HG02885 (cell line): ENCODE data around the gene CFAP20DC.
"Not testable (repeated sequence)": the region's sequence is repeated elsewhere in the genome, so short reads cannot be mapped to it uniquely, and the experiment has no call there.

Source experiments
- ATAC-seq: cut with Tn5 transposase; IDR thresholded peaks from one replicate; pipeline ENCODE4 v1.9.1; 2021; ENCODE audit warnings: mild to moderate bottlenecking; ENCODE audit not compliant: unreplicated experiment, poor library complexity

Gene CFAP20DC

DNA sequence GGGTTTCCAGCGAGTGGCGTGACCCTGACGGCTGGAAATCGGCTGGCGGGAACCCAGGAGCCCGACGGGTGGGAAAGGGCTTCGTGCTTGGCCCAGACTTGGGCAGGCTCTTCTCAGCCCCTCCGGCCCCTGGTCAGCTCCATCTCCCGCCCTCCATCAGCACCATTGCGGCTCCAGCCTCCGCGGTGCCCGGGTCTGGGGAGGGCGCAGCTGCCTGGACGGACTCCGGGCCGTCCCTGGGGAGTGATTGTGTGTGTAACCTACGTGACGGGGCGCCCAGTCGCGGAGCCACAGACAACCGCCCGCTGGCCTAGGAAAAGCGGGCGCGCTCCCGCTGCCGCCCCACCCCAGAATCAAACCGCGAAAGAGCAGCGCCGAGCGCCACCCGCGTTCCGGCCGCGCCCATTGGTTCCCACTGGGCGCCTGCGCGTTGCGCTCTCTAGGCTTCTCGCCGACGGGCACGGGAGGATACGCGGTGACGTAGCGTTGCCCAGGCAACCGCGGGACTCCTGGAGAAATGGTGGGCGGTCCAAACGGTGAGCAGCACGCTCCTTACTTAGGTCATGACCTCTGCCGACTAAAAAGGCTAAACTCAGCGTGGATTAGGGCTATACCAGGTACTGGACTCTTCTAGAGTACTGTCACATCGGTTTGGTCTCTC, at the start of gene CFAP20DC:
CFAP20DC (minus strand) TSS at position 355 of the 661 bp plus-strand sequence. CDS start 394 bp downstream, outside the sequence.
- ATAC-seq, result peak; percentile 99

GRCh38 chr3:59098516-59098915, 48.7 kb upstream of the CFAP20DC start:
- ATAC-seq, result not testable (repeated sequence)

- no peak for ATAC-seq
Measured at GRCh38 chr3:59094446-59094845, 44.6 kb upstream of the CFAP20DC start.

DNA sequence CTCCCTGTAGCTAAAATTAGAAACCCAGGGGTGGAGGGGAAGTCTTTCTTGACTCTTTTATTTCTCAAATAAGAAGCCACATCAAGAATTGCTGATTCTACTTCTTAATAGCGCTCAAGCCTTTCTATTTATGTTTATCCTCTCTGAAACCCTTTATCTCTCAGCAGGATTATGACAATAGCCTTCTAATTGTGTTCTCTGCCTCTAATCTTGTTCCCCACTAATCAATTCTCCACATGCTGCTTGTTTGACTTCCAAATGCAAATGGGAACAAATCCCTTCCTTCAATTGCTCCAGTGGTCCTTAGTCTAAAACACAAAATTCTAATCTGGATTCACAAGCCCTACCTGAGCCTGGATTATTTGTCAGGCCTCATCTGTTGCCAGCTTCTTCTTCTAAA, 43.7 kb upstream of the CFAP20DC start:
- no peak for ATAC-seq

DNA sequence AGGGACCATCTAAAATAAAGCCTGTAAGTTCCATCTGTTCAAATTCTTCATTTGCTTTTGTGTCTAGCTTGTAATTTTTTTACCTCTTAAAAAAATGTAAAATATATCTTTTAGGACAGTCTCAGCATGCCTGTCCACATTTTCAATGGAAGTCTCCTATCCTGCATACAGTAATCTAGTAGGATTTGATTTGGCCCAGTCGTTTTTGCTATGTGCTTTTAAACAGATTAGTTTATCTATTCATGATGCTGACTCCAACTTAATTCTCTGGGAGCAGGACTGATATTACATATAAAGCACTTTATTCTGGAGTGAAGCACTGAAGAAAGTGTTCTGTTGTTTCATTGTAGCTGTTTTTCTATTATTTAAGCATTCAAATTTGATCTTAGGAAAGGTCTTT, 38.9 kb upstream of the CFAP20DC start:
- ATAC-seq, result no peak

- no peak for ATAC-seq
Measured at GRCh38 chr3:59085976-59086375, 36.2 kb upstream of the CFAP20DC start.

DNA sequence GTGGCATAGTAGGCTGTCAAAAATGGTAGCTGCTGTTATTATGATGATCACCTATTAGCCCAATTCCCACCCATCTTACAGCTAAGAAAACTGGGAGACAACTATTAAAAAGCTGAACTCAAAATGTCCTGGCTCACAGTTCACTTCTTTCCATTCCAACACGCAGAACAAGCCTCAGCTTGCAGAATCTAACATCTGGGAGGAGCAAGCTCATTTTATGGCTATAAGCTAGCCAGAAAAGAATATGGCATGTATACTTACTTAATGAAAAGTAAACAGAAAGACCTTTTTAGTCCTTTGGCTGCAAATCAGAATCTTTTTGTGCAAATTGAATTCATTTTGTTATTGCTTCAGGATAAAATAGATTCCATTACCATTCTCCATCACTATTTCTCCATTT, 34.8 kb upstream of the CFAP20DC start:
- ATAC-seq, result no peak

GRCh38 chr3:59082106-59082505, 32.3 kb upstream of the CFAP20DC start:
- no peak for ATAC-seq

- no peak for ATAC-seq
Measured at GRCh38 chr3:59081071-59081470, 31.2 kb upstream of the CFAP20DC start.

- no peak for ATAC-seq
Measured at GRCh38 chr3:59079962-59080361, 30.1 kb upstream of the CFAP20DC start.

DNA sequence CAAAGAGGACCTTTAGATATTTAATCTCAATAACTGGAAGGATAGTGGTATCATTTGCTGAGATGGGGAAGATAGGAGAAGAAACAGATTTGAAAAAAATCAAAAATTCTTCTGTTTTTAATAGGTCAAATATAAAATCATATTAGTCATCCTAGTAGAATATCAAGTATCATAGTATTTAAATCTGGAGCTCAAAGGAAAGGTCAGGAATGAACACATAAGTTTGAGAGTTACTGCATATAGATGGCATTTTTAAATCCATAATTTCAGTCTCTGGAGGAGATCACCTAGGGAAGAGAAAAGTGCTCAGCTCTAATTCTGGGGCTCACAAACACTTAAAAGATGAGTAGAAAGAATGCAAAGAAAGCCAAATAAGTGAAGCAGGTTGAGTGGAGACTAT, 24.9 kb upstream of the CFAP20DC start:
- no peak for ATAC-seq

DNA sequence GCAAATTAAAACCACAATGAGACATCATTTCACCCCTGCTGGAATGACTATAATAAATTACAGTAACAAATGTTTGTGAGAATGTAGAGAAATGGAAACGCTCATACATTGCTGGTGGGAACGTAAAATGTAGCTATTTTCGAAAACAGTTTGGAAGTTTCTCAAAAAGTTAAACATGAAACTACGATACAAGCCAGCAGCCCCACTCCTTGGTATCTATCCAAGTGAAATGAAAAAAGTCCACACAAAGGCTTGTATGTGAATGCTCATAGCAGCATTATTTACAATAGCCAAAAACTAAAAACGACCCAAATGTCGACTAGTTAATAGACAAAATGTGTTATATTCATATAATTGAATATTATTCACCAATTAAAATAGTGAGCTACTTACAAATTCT, 22.9 kb upstream of the CFAP20DC start:
- no peak for ATAC-seq

DNA sequence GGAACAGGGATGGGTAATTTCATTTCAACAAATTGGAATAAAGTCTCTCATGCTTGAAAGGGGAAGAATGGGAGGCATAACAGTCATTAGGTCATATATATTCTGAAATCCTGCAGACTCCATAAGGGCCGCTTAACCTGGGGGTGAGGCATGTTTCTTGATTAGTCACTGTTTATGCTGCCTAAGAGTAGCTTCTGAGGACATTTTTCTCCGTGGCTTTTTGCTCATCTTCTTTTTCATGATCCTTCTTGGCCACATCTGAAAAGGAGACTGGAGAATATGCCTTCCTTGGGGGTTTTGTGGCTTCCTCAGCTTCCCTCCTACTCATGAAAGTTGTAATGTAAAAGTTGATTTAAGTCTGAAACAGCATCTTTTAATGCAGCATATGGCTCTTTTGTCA, 20.0 kb upstream of the CFAP20DC start:
- no peak for ATAC-seq

- no peak for ATAC-seq
Measured at GRCh38 chr3:59065240-59065639, 15.4 kb upstream of the CFAP20DC start.

DNA sequence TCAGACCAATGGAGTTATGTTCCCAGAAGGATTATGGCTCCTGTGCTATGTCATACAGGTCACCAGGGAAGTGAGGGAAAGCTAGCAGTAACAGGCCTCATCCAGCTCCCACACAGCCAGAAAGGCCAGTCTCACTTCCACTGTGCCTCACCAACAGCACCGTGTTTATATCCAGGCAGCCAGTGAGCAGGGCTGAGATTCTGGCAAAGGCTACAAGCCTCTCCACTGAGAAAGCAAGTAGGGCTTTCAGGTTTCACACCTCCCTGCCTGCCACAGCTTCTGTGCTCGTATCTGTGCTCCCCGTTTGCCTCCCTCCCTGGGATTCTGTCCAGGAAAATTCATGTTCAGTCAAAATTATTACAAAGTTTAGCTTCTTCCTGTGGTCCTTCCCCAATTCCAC, 14.9 kb upstream of the CFAP20DC start:
- ATAC-seq, result no peak

DNA sequence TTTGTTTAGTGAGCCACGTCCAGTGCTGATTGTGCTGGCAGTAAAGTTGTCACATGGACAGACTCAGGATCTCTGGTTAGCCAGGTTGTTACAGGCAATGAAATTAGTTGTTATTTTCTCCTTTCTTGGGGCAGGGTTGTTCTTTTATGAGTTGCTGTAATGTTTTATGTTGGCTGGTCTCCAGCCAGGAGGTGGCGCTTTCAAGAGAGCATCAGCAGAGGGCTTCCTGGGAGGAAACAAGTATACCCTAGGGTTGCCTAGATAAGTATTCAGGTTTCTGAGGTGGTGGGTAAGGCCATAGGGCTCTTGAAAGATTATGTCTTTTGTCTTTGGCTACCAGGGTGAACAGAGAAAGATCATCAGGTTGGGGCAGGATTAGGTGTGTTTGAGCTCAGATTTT, 14.5 kb upstream of the CFAP20DC start:
- ATAC-seq, result no peak

DNA sequence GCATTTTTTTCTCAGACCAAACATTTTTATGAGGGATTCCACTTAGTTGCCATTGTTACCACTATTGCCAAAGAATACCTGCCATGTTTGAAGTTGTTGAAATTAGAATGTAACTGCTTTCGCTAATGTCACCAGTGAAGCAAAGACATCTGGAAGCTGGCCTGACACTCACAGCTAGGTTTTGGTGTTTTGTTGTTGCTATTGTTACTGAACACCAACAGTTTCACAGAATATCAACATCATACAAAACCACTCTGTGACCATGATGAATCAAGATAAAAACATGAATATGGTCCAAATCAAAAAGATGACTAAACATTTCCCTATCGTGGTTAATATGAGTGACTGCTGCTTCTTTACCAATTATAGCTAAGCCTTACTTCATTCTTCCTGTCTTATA, 6.9 kb upstream of the CFAP20DC start:
- no peak for ATAC-seq

DNA sequence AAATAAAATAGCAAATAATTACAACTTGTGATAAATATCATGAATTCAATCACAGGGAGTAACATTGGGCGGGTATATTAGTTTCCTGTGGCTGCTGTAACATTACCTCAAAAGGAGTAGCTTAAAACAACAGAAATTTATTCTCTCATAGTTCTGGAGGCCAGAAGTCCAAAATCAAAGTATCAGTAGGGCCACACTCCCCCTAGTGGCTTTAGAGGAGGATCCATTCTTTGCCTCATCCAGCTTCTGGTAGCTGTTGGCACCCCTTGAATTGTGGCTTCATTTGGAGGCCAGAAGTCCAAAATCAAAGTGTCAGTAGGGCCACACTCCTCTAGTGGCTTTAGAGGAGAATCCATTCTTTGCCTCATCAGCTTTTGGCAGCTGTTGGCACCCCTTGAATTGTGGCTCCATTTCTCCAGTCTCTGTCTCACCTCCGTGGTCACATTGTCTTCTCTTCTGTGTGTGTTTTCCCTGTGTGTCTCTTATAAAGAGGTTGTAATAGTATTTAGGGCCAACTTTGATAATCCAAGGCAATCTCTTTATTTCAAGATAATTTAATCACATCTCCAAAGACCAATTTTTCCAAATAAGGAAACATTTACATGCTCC, 3.1 kb upstream of the CFAP20DC start:
- ATAC-seq, result no peak

GRCh38 chr3:59050811-59051414, 1.1 kb upstream of the CFAP20DC start:
- ATAC-seq, result not testable (repeated sequence)

- no peak for ATAC-seq
Measured at GRCh38 chr3:59046839-59047238, 3.0 kb downstream of the CFAP20DC start.

DNA sequence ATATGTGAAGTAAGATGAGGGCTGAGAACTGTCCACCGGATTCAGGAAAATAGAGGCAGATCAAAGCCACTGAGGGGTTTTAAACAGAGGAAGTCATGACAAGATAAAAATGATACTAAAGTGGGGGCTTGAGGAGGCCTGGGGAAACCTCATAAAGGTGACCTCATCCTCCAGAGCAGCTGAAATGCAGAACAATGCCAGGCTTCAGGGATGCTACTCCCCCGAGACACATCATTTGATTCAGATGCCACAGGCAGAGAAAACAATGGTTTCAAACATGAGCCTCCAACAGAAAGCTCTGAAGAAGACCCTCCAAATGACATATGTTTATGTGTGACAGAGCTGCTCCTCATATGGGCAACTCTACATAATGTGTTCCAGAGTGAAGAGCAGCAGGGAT, 6.4 kb downstream of the CFAP20DC start:
- no peak for ATAC-seq

DNA sequence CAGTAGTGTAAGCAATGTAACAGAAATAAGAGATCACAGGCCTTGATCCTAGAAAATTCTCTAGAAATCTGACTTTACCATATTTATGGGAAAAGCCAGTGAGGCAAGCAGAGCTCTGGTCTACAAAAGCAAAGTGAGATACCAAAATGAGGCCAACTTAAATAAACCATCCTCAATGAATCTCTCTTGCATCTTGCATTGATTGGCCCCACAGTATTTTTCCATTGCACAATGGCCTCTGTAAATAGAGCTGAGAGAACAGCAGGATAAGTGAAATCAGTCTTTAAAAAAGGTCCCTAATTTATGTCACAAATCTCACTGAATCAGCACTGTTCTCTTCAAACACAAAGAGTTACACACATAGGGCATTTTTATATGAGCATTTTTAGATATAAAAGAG, 8.9 kb downstream of the CFAP20DC start:
- ATAC-seq, result no peak
